ENCODE results near the gene MED25. TPM values are rescaled to one million over a fixed set of nuclear protein-coding genes. Genes with fewer than 3 reads are reported as not detected.

Gene MED25
- total and polyA plus RNA-seq, 2 of the 4 experiments (the other 2 are of a cell fraction), result 4.7 to 38.5 TPM

DNA sequence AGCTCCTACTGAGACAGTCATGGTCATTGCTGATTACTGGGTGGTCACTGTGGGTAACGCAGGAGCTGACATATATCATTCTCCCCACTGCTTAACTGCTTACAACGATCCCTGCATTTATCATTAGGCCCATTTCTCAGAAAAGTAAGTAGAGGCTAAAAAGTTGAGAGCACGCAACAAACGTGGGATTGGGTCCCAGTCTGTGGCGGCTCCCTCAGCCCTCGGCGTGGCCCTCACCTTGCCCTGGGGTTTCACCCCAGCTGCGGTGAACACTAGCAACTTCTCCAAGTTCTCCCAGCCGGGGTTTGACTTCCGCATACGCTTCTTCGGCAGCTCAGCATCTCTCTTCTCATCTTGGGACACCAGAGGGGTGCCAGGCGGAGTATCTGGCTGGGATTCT, 46.8 kb downstream of the MED25 start:
- Histone ChIP-seq H3K4me1 (ENCODE audit: control insufficient read depth, insufficient read depth, low read length) (peaks cover 3% of the 10 kb centered on the region; the same call in 1 of the 2 replicates), H3K36me3 (ENCODE audit: control insufficient read depth, insufficient read depth, low read length) (peaks cover 39% of the 10 kb centered on the region), H2BK5ac (ENCODE audit: low read depth, low read length, poor library complexity, severe bottlenecking) (no peak overlapping the region), H3K14ac (replicated peaks; ENCODE audit: low read depth, low read length) (no peak overlapping the region), H3K9me3 (ENCODE audit: control insufficient read depth, insufficient read depth, low read length) (no peaks in the 10 kb centered on the region), H3K4me2 (ENCODE audit: low read depth, low read length) (no peak overlapping the region), H2AK5ac (ENCODE audit: low read depth, low read length) (no peak overlapping the region), H2BK120ac (ENCODE audit: low read depth, low read length) (no peak overlapping the region), H2BK15ac (ENCODE audit: low read depth, low read length) (no peak overlapping the region), H3K27ac (ENCODE audit: insufficient read depth, low read length) (no peak overlapping the region), H3K27me3 (ENCODE audit: control insufficient read depth, insufficient read depth, low read length) (no peaks in the 10 kb centered on the region), H4K8ac (ENCODE audit: low read depth in 2 of 2, low read length in 2 of 2) (no peak overlapping the region), H3K9ac (ENCODE audit: low read depth, low read length) (no peak overlapping the region), H2AFZ (replicated peaks; ENCODE audit: low read length, poor library complexity) (no peak overlapping the region), H4K91ac (ENCODE audit: insufficient read depth, low read depth, low read length) (no peak overlapping the region), H4K20me1 (ENCODE audit: insufficient read depth, low read length) (peaks cover 20% of the 10 kb centered on the region), H3K9me1 (ENCODE audit: insufficient read depth, low read length) (peaks cover 8% of the 10 kb centered on the region), H3K56ac (ENCODE audit: extremely low read depth, insufficient read depth, low read length) (no peak overlapping the region), H2BK20ac (ENCODE audit: low read depth, low read length) (no peak overlapping the region), H3K79me1 (ENCODE audit: low read depth in 1 of 2, low read length in 2 of 2) (peaks cover 23 to 65% of the 10 kb centered on the region in 2 experiments), H2AK9ac (replicated peaks; ENCODE audit: low read depth, low read length, poor library complexity) (peak overlapping the region; percentile 6), H3K18ac (ENCODE audit: low read depth, low read length) (no peak overlapping the region), H3K23ac (ENCODE audit: low read depth, low read length) (no peak overlapping the region), H4K5ac (ENCODE audit: low read depth, low read length) (no peak overlapping the region), H3K4me3 (ENCODE audit: insufficient read depth, low read depth, low read length) (no peak overlapping the region), H3K4ac (ENCODE audit: low read depth, low read length) (no peak overlapping the region)
- dilution Hi-C loops (cut with HindIII; ENCODE audit: low sequenced_read_pairs, unreplicated experiment), result no loop called here
- in situ Hi-C loops (cut with MboI; ENCODE audit: low sequenced_read_pairs), result no loop called here
- 93% methylated on average over 3 of the region's 13 CpGs; no CpG with 5 or more reads in 1 of the 2 experiments for WGBS, 2 experiments (ENCODE audit: extremely low coverage in 2 of 2, insufficient read length in 1 of 2)
- ChIA-PET POLR2A (ENCODE audit: unreplicated experiment) (interaction anchor here (0.6 to 0.7 kb wide), 2 partner anchors 12 to 65 kb away, joined by 5 to 6 read pairs; no protein-coding TSS in a partner anchor), CTCF (interaction anchor here (0.5 kb wide), 1 partner anchor 12 kb away, joined by 3 read pairs; no protein-coding TSS in a partner anchor)
- ATAC-seq (ENCODE audit: low read depth), result no peak
- intact Hi-C loops (cut with micrococcal nuclease), result no loop called here
- BruUV-seq (replicated peaks), result no TSS peak
- no peak for DNase-seq
- TF ChIP-seq MAZ (IDR thresholded peaks at IDR 0.05; ENCODE audit: borderline replicate concordance, low read depth, low read length) (no peak), RFX5 (IDR thresholded peaks at IDR 0.05; ENCODE audit: low read depth, low read length) (no peak)
- TF ChIP-seq, protein P1, sequence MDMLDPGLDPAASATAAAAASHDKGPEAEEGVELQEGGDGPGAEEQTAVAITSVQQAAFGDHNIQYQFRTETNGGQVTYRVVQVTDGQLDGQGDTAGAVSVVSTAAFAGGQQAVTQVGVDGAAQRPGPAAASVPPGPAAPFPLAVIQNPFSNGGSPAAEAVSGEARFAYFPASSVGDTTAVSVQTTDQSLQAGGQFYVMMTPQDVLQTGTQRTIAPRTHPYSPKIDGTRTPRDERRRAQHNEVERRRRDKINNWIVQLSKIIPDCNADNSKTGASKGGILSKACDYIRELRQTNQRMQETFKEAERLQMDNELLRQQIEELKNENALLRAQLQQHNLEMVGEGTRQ (IDR thresholded peaks at IDR 0.05; ENCODE audit: low read depth, low read length), result no peak
- TF ChIP-seq, protein P2, sequence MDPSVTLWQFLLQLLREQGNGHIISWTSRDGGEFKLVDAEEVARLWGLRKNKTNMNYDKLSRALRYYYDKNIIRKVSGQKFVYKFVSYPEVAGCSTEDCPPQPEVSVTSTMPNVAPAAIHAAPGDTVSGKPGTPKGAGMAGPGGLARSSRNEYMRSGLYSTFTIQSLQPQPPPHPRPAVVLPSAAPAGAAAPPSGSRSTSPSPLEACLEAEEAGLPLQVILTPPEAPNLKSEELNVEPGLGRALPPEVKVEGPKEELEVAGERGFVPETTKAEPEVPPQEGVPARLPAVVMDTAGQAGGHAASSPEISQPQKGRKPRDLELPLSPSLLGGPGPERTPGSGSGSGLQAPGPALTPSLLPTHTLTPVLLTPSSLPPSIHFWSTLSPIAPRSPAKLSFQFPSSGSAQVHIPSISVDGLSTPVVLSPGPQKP (IDR thresholded peaks at IDR 0.05; ENCODE audit: borderline replicate concordance, low read depth, low read length), result no peak

Data from IMR-90 (cell line).